Measurements from ENCODE around the gene ABHD17B. TPM values are rescaled to one million over a fixed set of nuclear protein-coding genes. Genes with fewer than 3 reads are reported as not detected.
"Not testable (repeated sequence)": the region's sequence is repeated elsewhere in the genome, so short reads cannot be mapped to it uniquely, and the experiment has no call there.

The ABHD17B gene
- total RNA-seq, 1 donor from 2014 or later, result 7.8 TPM

- intact Hi-C loops (cut with DNase I), result no loop called here
- no peak for DNase-seq (ENCODE audit: low spot score)
These were observed 9.6 kb upstream of the ABHD17B start for GRCh38 chr9:71920456-71921189.

DNA sequence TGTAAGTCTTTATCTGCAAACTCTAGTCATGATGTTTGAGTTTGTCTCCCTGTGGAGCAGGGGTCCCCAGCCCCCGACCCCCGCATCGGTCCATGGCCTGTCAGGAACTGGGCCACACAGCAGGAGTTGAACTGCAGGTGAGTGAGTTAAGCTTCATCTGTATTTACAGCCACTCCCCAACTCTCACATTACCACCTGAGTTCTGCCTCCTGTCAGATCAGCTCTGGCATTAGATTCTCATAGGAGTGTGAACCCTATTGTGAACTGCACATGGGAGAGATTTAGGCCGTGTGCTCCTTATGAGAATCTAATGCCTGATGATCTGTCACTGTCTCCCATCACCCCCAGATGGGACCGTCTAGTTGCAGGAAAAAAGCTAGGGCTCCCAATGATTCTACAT lies 7.4 kb upstream of the ABHD17B start:
- no peak for DNase-seq (ENCODE audit: low spot score)
- intact Hi-C loops (cut with DNase I), result loop anchor here (10.0 kb wide), 1 partner anchor 106 kb away; no protein-coding TSS in a partner anchor

DNA sequence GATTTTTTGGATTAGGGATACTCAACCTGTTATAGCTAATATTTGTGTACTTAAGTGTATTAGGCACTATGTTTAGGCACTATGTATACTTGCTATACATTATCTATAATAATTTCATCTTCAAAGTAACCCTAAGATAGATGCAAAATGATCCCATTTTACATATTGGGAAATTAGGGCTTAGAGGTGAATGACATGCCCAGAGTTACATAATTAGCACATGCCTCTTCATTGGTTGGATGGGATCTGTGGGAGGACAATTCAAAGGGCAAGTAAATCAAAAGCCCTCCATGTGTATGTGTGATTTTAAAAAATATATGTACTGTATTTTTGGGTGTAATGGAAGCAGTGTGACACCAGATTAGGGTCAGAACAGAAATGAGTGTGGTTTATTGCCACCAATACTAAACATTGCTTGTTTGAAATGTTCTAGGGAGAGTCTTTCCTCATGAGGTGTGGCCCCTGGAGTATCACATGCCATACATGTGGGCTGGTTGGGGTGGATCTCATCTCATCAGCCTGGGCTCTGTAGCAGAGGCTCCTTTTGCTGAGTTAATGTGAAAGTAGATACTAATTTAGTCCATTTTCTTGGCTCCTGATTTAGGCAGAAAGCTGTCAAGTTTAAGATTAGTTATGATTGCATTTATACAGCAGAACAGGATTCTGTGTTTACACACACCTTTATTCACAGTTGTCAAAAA lies 6.0 kb upstream of the ABHD17B start:
- intact Hi-C loops (cut with DNase I), result loop anchor here (10.0 kb wide), 1 partner anchor 108 kb away; no protein-coding TSS in a partner anchor
- DNase-seq (ENCODE audit: low spot score), result no peak

DNA sequence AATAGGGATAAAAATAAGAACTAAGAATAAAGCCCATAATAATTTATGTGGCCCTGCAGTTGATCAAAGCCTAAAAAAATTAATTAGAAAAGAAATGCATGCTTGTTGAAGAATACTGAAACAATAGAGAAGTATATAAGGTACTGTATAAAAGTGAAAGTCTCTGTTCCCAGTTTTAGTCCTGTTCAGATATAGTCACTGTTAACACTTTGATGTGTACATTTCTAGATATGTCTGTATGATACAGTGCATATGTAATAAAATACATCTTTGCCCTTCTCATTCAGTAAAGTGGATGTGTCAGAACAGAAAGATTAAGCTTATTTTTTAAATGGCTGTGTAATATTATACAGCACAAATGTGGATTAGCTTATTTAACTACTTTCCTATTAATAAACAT lies 4.5 kb upstream of the ABHD17B start:
- DNase-seq (ENCODE audit: low spot score), result no peak
- intact Hi-C loops (cut with DNase I), result loop anchor here (10.0 kb wide), 1 partner anchor 109 kb away; no protein-coding TSS in a partner anchor

DNA sequence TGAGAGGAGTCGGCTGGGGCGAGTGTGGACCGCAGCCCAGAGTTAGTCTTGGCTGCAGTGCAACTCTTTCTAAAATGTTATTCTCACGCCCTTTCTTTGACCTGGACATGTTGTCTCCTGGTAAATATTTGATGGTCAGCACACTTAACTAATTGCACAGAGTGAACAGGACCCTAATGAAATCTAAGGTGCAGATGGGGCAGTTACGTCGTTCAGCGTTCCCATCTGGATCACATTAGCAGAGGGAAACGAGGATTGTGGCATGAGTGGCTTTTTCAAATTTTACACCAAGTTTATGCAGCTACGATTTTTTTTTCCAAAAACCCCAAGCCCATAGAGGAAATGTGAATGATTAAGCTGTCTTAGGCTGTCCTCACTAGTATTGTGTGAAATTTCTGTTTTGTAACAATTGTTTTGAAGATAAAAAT lies 929 bp upstream of the ABHD17B start:
- intact Hi-C loops (cut with DNase I), result loop anchor here (5.0 to 10.0 kb wide), 2 partner anchors 113 to 145 kb away; partner anchors contain the start of gene CEMIP2

GRCh38 chr9:71910650-71911060 lies 338 bp downstream of the ABHD17B start:
- intact Hi-C loops (cut with DNase I), result loop anchor here (5.0 to 10.0 kb wide), 2 partner anchors 114 to 143 kb away; partner anchors contain the start of gene CEMIP2
- DNase-seq (ENCODE audit: low spot score), result no peak

More for the DNA sequence above, 929 bp upstream of the ABHD17B start:
- DNase-seq (ENCODE audit: low spot score), result no peak

GRCh38 chr9:71909887-71910649 lies 925 bp downstream of the ABHD17B start:
- intact Hi-C loops (cut with DNase I), result loop anchor here (5.0 to 10.0 kb wide), 2 partner anchors 115 to 143 kb away; partner anchors contain the start of gene CEMIP2
- peak; percentile 87 for DNase-seq (ENCODE audit: low spot score)

GRCh38 chr9:71908825-71909224 lies 2.2 kb downstream of the ABHD17B start:
- intact Hi-C loops (cut with DNase I), result no loop called here

DNA sequence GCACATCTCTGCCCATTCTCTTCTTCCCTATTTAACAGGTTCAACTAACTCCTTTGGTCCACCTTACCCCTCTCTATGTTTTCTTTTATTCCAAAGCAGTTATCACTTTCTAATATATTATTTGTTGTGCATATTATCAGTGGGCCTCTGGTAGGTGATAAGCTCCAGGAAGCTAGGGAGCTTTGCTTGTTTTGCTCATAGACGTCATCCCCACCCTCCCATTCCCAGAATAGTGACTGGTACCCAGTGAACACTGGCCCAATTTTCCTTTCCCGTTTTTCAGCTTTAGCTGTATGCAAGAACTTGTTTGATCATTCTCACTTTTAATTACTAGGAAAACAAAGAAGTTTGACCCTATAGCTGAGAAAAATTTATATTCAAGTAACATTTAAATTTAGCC lies 6.9 kb downstream of the ABHD17B start:
- no peak for DNase-seq (ENCODE audit: low spot score)
- intact Hi-C loops (cut with DNase I), result no loop called here

More at GRCh38 chr9:71908825-71909224, 2.2 kb downstream of the ABHD17B start:
- no peak for DNase-seq (ENCODE audit: low spot score)

DNA sequence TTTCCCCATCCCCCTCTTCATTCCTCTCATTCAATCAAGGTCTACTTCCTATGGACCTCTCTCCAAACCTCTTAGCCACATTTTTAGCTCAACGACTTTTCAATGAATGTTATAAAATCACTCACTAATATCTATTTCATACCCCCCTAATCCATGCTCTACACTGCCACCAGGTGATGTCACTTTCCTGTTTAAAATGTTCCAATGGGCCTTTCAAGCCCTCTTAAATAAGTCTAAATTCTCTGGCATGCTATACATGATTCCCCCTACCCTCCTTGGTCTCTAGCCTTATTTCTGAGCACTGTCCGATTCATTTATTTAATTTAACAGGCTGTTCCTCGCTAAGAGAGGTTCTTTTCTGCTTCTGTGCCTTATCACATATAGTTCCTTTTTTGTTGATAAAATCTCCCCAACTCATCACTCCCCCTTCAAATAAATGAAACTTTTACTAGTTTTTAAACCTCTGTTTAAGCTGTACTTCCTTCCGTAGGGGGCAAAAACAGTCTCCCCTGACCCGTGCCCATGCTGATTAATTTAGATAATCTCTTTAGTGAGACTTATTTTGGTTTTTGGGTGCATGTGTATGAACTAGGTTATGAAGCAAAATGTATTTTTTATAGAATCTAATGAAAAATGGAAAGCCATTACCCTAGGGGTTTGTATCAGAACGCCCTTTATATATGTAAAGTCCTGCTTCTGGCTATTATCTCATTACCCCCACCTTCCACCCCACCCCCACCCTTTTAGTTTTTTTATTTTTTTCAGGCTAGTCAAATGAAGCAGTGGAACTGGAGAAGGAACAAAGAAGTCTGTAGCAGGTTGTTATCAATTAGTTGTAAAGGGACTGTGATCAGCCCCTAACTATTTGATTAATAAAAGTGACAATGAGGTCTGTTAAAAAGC lies 9.0 kb downstream of the ABHD17B start:
- DNase-seq (ENCODE audit: low spot score), result no peak
- intact Hi-C loops (cut with DNase I), result no loop called here

GRCh38 chr9:71898756-71899155 lies 12.2 kb downstream of the ABHD17B start:
- DNase-seq (ENCODE audit: low spot score); intact Hi-C loops (cut with DNase I): not testable (repeated sequence)

GRCh38 chr9:71897577-71897976 lies 13.4 kb downstream of the ABHD17B start:
- intact Hi-C loops (cut with DNase I), result no loop called here
- DNase-seq (ENCODE audit: low spot score), result no peak

GRCh38 chr9:71896761-71897160 lies 14.2 kb downstream of the ABHD17B start:
- intact Hi-C loops (cut with DNase I), result no loop called here
- DNase-seq (ENCODE audit: low spot score), result no peak

GRCh38 chr9:71895955-71896354 lies 15.0 kb downstream of the ABHD17B start:
- intact Hi-C loops (cut with DNase I), result no loop called here
- no peak for DNase-seq (ENCODE audit: low spot score)

DNA sequence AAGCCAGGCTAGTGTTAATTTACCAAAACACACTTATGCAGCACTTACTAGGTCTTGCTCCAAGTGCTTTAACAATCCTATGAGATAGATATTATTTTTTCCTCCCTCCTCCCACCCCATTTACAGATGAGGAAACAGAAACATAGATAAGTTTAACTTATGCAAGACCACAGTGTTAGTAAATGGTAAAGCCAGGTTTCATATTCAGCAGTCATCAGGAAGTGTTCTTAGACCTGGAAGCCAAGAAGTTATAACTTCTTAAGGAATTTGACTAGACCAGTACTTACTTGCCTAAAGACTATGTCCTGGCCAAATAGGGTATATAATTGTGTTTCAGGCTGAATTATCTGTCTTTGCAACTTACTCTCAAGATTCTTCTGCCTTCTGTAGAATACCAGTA lies 15.9 kb downstream of the ABHD17B start:
- no peak for DNase-seq (ENCODE audit: low spot score)
- intact Hi-C loops (cut with DNase I), result no loop called here

GRCh38 chr9:71891557-71892189 lies 19.3 kb downstream of the ABHD17B start:
- intact Hi-C loops (cut with DNase I), result no loop called here
- DNase-seq (ENCODE audit: low spot score), result no peak

DNA sequence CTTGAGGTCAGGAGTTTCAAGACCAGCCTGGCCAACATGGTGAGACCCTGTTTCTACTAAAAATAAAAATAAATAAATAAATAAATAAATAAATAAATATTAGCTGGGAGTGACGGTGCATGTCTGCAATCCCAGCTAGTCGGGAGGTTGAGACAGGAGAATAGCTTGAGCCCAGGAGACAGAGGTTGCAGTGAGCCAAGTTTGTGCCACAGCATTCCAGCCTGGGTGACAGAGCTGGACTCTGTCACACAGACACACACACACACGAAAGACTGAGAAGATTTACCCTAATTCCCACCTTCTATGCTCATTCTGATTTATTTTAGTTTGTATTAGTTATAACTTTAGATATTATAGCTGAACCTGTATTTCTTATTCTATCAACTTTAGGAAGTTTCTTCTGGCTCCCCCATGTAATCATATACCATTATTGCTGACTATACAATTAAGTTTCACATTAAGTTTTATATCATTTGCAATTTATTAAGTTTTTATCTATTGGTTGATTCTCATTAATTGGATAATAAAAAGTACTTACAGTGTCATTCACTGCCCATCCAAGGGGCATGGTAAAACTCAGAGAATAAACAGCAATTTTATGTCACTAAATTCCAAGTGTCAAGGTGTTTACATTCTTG lies 20.8 kb downstream of the ABHD17B start:
- DNase-seq (ENCODE audit: low spot score), result no peak
- intact Hi-C loops (cut with DNase I), result no loop called here

DNA sequence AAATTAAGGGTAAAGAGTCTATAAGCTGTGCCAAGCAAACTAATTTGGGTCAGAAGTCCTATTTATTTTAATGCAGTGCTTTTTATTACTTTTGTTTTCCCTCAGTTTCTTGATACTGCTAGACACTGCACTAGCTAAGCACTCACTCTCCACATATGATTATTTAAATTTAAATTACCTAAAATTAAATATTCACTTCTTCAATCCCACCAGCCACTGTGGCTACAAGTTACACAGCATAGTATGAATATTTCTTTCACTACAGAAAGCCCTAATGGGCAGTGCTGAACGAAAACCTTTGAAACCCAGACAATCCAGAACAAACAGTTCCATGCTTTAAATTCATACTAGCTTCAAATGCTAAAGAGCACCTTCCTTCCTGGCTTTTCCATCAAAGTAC lies 23.6 kb downstream of the ABHD17B start:
- intact Hi-C loops (cut with DNase I), result no loop called here
- no peak for DNase-seq (ENCODE audit: low spot score)
